CD4-positive, alpha-beta T cell (primary cell): Measurements from ENCODE around the gene DIPK1B. TPM values are rescaled to one million over a fixed set of nuclear protein-coding genes. Genes with fewer than 3 reads are reported as not detected.

Experiments used
- ATAC-seq: fragments of 200-7000 bp; cut with Tn5 transposase; one replicate; pipeline ENCODE4 v1.10.0; 2022; ENCODE audit warnings: mild to moderate bottlenecking; ENCODE audit not compliant: poor library complexity
- CTCF ChIA-PET: fragments of 350-600 bp; sonication (Branson Sonifier 250); formaldehyde crosslinking; loops from one replicate; lab custom pipeline; 2021; ENCODE audit warnings: antibody characterized with exemption, inconsistent platforms; lab: Charles Lee
- POLR2A ChIA-PET: fragments of 350-600 bp; sonication (Branson Sonifier 250); formaldehyde crosslinking; loops from one replicate; lab custom pipeline; 2021; ENCODE audit warnings: antibody characterized with exemption, inconsistent platforms; lab: Charles Lee
- DNase-seq, 14 experiments: peaks; one replicate each; pipeline ENCODE4 v3.0.0-alpha.2; 2013 to 2020; ENCODE audit warnings: mixed read lengths in 2 of 14
- H3K27ac ChIP-seq, 2 donors: one replicate each; pipeline versions ENCODE4 v1.5.1 to v1.7.0; 2013; ENCODE audit warnings: low read length in 2 of 2, low read depth in 1 of 2, mild to moderate bottlenecking in 1 of 2
- H3K27me3 ChIP-seq, 2 experiments: 1 replicate in 1 of 2; 2 replicates in 1 of 2; pipeline versions ENCODE4 v1.6.1 to v1.7.0; 2013; ENCODE audit warnings: low read length in 2 of 2, control low read depth in 1 of 2, mild to moderate bottlenecking in 1 of 2, moderate library complexity in 1 of 2; ENCODE audit not compliant: insufficient read depth in 2 of 2, control insufficient read depth in 1 of 2
- H3K36me3 ChIP-seq: one replicate; pipeline ENCODE4 v1.6.1; 2013; ENCODE audit warnings: low read length, control low read depth; ENCODE audit not compliant: insufficient read depth
- H3K4me1 ChIP-seq: one replicate; pipeline ENCODE4 v1.6.1; 2013; ENCODE audit warnings: low read length, control low read depth; ENCODE audit not compliant: insufficient read depth
- H3K4me3 ChIP-seq: one replicate; pipeline ENCODE4 v1.5.1; 2013; ENCODE audit warnings: mild to moderate bottlenecking, low read length, moderate library complexity
- H3K9me3 ChIP-seq, 2 experiments: 1 replicate in 1 of 2; 2 replicates in 1 of 2; pipeline versions ENCODE4 v1.6.1 to v1.7.0; 2013; ENCODE audit warnings: low read length in 2 of 2, mild to moderate bottlenecking in 2 of 2, control low read depth in 1 of 2, moderate library complexity in 1 of 2; ENCODE audit not compliant: control insufficient read depth in 1 of 2, insufficient read depth in 1 of 2
- H3K27ac Mint-ChIP-seq: one replicate; pipeline ENCODE4 v1.8.0; 2020; ENCODE audit warnings: mixed read lengths
- H3K27me3 Mint-ChIP-seq: one replicate; pipeline ENCODE4 v1.8.0; 2021; ENCODE audit warnings: mixed read lengths
- H3K36me3 Mint-ChIP-seq: one replicate; pipeline ENCODE4 v1.8.0; 2021; ENCODE audit warnings: low read depth, mixed read lengths
- H3K4me1 Mint-ChIP-seq: one replicate; pipeline ENCODE4 v1.8.0; 2021; ENCODE audit warnings: low read depth, mixed read lengths
- H3K4me3 Mint-ChIP-seq: one replicate; pipeline ENCODE4 v1.8.0; 2020; ENCODE audit warnings: mild to moderate bottlenecking, mixed read lengths
- H3K9me3 Mint-ChIP-seq: one replicate; pipeline ENCODE4 v1.8.0; 2020; ENCODE audit warnings: mixed read lengths
- CTCF ChIP-seq: fragments of 200-600 bp; IDR thresholded peaks from one replicate; pipeline ENCODE4 v1.8.0; 2022; ENCODE audit warnings: antibody characterized with exemption, mild to moderate bottlenecking
- intact Hi-C, 2 experiments: fragments of 100-400 bp; cut with DNase I in 1 of 2; cut with micrococcal nuclease in 1 of 2; formaldehyde crosslinking; loops; one replicate each; pipeline versions ENCODE4 v1.15.1 to v1.9.0; 2023 to 2025; cut with DNase I, micrococcal nuclease
- total RNA-seq, 174 experiments: library from RNA in 2 of 174; stranded (reverse) in 2 of 174; gene quantifications; one replicate each; pipeline ENCODE4 v1.2.3 and lab custom pipeline; 2021 to 2026

The DIPK1B gene
- total RNA-seq, 2 experiments from 2014 or later = 0.11 TPM; not detected in 1

- H3K27me3 ChIP-seq = peaks cover 0 to 3% of the 10 kb centered on the region in 2 experiments
- intact Hi-C loops = no loop called here
- POLR2A ChIA-PET = no interaction called here
- no peak within 1 kb of the TSS for H3K4me3 Mint-ChIP-seq
- CTCF ChIA-PET = no interaction called here
- H3K36me3 ChIP-seq = no peaks in the 10 kb centered on the region
- ATAC-seq (no peak), DNase-seq (peak in 1 of 14 experiments; percentile 5)
- no peak within 1 kb of the TSS for H3K27ac Mint-ChIP-seq
- H3K4me1 Mint-ChIP-seq = no peaks in the 10 kb centered on the region
- H3K4me1 ChIP-seq = no peaks in the 10 kb centered on the region
- TF ChIP-seq CTCF = no peak
- no peaks in the 10 kb centered on the region for H3K36me3 Mint-ChIP-seq
- no peak within 1 kb of the TSS for H3K27ac ChIP-seq
- no peak within 1 kb of the TSS for H3K4me3 ChIP-seq
- peaks cover 16 to 17% of the 10 kb centered on the region in 2 experiments for H3K9me3 ChIP-seq
- peaks cover 15% of the 10 kb centered on the region for H3K27me3 Mint-ChIP-seq
- H3K9me3 Mint-ChIP-seq = peaks cover 12% of the 10 kb centered on the region
Observed at GRCh38 chr9:136748201-136748600, 35.8 kb downstream of the DIPK1B start, which contains the start of gene LCN6. LCN6 (minus strand) TSS chr9:136748525; CDS start chr9:136748483, 42 bp downstream.

GRCh38 chr9:136748666-136749611 is 36.6 kb downstream of the DIPK1B start:
- peaks cover 12% of the 10 kb centered on the region for H3K9me3 Mint-ChIP-seq
- DNase-seq (peak in 1 of 14 experiments; percentile 6), ATAC-seq (no peak)
- peaks cover 16 to 23% of the 10 kb centered on the region in 2 experiments for H3K9me3 ChIP-seq
- POLR2A ChIA-PET = no interaction called here
- intact Hi-C loops = no loop called here
- CTCF ChIA-PET = no interaction called here
- H3K4me3 Mint-ChIP-seq = no peak overlapping the region
- no peak overlapping the region for H3K4me3 ChIP-seq
- H3K27ac ChIP-seq = no peak overlapping the region
- H3K4me1 Mint-ChIP-seq = no peaks in the 10 kb centered on the region
- no peaks in the 10 kb centered on the region for H3K4me1 ChIP-seq
- no peaks in the 10 kb centered on the region for H3K36me3 Mint-ChIP-seq
- peaks cover 0 to 2% of the 10 kb centered on the region in 2 experiments for H3K27me3 ChIP-seq
- H3K36me3 ChIP-seq = no peaks in the 10 kb centered on the region
- H3K27ac Mint-ChIP-seq = no peak overlapping the region
- TF ChIP-seq CTCF = no peak
- H3K27me3 Mint-ChIP-seq = peaks cover 15% of the 10 kb centered on the region

- H3K4me3 ChIP-seq = no peak overlapping the region
- Mint-ChIP-seq H3K4me3 (no peak overlapping the region), H3K27ac (no peak overlapping the region), H3K36me3 (no peaks in the 10 kb centered on the region), H3K9me3 (peaks cover 12% of the 10 kb centered on the region), H3K27me3 (peaks cover 15% of the 10 kb centered on the region), H3K4me1 (no peaks in the 10 kb centered on the region)
- ChIA-PET POLR2A (no interaction called here), CTCF (no interaction called here)
- H3K27ac ChIP-seq = no peak overlapping the region
- no peak for ATAC-seq
- no peaks in the 10 kb centered on the region for H3K4me1 ChIP-seq
- no peak for DNase-seq
- intact Hi-C loops = no loop called here
- TF ChIP-seq CTCF = no peak
- H3K27me3 ChIP-seq = peaks cover 0 to 2% of the 10 kb centered on the region in 2 experiments
- no peaks in the 10 kb centered on the region for H3K36me3 ChIP-seq
- H3K9me3 ChIP-seq = peaks cover 16 to 37% of the 10 kb centered on the region in 2 experiments
Observed at GRCh38 chr9:136750526-136750925, 38.2 kb downstream of the DIPK1B start.
